ENCODE measurements around the gene TCP10L.
"Not testable (repeated sequence)": the region's sequence is repeated elsewhere in the genome, so short reads cannot be mapped to it uniquely, and the experiment has no call there.

The TCP10L gene, protein sequence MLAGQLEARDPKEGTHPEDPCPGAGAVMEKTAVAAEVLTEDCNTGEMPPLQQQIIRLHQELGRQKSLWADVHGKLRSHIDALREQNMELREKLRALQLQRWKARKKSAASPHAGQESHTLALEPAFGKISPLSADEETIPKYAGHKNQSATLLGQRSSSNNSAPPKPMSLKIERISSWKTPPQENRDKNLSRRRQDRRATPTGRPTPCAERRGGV

DNA sequence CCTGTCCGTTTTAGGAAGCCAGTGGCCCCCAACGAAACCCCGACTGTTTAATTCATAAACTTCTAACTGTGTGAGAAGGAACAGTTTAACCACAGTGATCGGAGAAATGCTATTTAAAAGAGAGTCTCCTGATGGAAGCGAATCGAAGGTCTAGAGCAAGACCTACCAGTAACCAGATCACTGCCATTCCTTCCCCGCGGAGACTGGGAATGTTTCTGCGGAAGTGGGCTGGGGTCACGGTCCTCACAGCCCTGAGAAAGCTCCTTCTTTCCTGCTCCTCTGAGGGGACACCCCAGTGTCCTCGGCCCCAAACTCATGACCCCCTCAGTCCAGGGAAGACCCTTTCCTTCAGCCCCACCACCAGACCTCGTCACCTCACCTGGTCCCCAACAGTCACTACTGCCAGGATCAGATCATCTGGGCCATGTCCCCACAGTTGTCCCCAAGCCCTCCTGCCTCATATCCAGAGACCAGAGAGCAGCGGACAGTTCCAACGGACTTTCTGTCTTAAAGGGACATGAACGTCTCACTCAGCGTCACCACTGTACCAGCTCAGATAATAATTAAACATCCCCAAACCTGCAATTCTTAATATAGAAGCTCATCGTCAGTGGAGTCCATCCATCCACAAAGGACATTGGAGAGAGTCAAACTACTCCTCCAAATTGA lies at the start of gene TCP10L:
TCP10L (minus strand) TSS at position 482 of the 669 bp plus-strand sequence. CDS start 1,219 bp downstream, outside the sequence.
- DNase-seq (ENCODE audit: low read depth in 2 of 2): no peak

DNA sequence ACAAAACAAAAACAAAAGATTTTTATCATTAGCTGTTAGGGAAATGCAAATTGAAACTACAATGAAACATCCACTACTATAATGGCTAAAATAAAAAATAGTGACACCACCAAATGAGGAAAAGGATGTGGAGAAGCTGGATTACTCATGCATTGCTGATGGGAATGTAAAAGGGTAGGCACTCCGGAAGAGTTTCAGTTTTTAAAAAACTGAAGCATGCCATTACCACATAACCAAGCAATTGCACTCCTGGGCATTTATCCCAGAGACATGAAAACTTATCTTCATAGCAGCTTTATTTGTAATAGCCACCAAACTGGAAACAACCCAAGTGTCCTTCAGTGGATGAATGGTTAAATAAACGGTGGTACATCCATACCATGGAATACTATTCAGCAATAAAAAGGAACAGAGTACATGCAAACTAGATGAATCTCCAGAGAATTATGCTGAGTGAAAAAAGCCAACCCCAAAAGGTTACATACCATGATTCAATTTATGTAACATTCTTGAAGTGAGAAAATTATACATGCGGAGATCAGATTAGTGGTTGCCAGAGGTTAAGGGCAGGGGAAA lies 41.4 kb upstream of the TCP10L start:
- no peak for DNase-seq (ENCODE audit: low read depth in 2 of 2)

DNA sequence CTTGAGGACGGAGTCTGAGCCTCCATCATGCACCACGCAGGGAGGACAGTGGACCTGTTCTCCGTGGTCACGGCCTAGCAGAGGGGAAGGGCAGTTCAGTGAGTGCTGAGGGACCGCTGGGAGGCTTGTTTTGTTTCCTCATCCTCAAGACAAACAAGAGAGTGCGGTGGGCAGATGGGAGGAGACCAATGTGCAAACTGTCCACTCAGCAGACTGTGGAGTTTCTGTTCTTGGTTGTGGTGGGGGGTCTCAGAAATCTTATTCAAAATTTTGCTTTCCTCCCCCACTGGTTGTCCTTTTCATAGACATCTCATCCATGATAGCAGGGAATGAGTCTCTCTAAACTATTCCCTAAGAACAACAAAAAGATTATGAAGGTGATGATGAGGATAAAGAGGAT lies 32.9 kb upstream of the TCP10L start:
- not testable (repeated sequence) for DNase-seq (ENCODE audit: low read depth in 2 of 2)

DNA sequence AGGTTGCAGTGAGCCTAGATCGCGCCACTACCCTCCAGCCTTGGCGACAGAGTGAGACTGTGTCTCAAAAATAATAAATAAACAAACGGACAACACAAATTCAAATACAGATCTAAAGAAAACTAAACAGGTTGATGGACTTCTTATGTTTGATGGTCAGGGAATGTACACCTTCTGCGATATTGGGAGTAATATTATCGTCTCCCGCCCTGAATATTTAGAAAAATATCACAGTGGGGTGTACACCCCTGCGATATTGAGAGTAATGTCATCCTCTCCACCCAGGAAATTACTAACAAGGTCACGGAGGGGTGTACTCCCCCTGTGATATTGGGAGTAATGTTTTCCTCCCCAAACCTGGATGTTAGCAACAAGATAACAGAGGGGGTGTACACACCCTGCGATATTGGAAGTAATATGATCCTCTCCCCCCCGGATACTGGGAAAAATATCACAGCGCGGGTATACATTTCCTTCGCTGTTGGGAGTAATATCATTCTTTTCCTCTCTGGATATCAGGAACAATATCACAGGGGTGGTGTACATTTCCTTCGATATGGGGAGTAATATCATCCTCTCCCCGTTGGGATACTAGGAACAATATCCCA lies 28.2 kb upstream of the TCP10L start:
- DNase-seq (ENCODE audit: low read depth in 2 of 2): no peak

DNA sequence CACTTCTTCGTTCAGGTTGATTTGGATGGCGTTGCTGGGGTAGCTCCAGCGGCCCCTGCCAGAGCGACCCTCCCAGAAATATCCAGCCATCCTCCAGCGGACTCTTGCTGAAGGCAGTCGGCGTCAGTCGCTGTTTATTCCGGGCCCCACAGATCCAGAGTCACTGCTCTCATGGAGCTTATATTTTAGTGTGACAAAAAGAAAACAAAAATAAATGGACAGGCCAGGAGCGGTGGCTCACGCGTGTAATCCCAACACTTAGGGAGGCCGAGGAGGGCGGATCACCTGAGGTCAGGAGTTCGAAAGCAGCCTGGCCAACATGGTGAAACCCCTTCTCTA lies 27.6 kb upstream of the TCP10L start:
- DNase-seq (ENCODE audit: low read depth in 2 of 2): no peak

DNA sequence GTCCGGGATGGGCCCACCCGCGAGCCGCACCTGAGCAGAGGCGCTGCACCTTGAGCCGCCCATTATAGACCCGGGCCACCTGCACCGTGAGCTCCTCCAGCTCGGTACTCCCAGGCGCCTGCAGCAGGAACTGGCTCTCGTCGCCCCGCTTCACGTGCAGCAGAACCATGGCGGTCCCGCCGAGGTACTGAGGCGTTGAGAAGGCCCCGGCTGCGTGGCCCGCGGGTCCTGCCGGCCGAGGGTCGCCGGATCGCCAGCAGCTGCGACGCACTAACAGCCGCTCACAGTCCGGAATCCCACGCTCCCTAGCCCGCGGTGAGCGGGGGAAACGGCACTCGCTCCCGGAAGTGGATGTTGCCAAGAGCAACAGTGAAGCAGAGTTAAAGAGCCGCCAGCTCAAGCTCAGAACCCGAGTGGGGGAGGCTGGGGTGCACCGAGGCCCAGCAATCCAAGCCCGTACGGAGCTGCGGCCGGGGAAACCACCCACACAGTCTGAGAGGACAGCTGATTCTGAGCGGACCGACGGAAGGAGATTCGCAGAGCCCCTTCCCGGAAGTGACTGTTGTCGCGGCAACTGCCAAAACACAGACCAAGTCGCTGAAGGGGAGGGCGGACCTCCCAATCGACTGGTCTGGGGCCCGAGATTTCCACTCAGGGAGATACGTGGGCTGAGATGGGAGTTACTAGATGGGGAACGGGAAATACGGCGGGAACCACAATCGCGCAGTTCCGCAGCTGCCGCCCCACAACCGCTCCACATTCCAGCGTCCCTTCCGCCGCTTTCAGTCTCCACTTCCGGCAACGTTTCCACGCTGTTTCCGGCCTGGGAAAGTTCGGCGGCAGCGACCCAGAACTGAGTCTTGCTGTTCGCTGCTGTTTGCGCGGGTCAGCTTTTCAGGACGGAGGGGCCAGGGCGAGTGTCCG lies 27.0 kb upstream of the TCP10L start, which contains the start of gene CFAP298:
CFAP298 (minus strand) TSS at position 303 of the 924 bp plus-strand sequence; CDS start at position 169, 134 bp downstream.
- DNase-seq (ENCODE audit: low read depth in 2 of 2): peak; percentile 69 to 70

DNA sequence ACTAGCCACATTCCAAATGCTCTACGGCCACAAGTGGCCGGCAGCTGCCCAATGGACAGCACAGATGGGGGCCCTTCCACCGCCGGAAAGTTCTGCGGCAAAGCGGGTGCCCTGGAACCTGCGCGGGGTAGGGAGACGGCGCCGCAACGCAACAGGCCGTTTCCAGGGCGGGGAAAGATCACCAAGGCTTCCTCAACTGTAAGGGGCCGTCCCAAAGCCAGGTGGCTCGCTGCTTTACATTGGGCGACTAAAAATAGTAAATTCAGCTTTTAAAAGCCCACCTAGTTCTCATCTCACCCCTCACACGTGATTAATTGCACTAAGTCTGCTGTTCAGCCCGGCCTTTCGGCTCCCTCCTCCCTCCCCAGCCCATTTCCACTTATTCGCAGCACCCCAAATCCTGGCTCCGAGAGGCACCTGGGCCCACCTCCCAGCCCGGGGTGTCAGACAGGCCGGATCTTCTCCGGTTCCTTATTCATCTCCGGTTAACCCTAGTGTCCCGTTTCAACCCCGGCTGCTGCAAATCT lies 26.2 kb upstream of the TCP10L start:
- peak; percentile 3 to 18 for DNase-seq (ENCODE audit: low read depth in 2 of 2)

DNA sequence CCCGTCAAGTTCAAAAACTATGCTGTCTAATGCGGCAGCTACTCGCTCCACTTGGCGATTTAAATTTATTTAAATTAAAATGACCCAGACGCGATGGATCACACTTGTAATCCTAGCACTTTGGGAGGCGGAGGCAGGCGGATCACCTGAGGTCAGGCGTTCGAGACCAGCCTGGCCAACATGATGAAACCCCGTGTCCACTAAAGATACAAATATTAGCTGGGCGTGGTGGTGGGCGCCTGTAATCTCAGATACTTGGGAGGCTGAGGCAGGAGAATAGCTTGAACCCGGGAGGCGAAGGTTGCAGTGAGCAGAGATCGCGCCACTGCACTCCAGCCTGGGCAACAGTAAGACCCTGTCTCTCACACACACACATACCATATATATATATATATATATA lies 25.6 kb upstream of the TCP10L start:
- not testable (repeated sequence) for DNase-seq (ENCODE audit: low read depth in 2 of 2)

DNA sequence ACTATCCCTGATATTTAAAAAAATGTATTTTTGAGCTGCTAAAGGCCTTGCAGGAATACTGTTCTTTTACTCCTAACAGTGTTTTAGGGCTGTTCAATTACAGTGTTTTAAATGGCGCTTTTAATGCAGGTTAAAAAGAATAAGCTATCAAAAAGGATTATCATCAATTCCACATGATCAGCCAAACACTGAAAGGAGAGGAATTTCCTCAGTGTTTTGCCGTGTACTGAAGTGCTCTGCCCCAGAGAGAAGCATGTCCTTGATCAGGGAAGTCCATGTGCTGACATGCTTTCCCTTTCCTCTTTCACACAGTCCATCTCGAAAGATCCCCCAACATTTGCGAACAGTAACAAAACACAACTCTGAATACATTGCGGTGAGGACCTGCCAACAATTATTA lies 23.5 kb upstream of the TCP10L start:
- no peak for DNase-seq (ENCODE audit: low read depth in 2 of 2)

DNA sequence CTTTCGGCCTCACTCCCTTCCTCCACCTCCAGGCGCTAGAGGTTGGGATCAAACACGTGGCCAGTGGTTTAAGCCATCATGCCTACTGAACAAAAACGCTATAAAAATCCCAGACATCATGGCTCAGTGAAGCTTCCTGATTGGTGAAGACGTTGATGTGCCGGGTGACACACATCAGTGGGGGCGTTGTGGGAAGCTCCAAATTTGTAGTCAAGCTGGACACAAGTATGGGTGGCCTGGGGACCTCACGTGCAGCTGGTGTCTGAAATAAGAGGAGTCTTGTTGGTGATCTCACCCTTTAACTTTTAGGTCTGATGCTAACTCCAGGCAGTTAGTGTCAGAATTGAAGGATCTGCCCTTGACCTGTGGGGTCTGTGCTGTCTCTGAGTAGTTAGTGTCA lies 20.1 kb upstream of the TCP10L start:
- DNase-seq (ENCODE audit: low read depth in 2 of 2): no peak

DNA sequence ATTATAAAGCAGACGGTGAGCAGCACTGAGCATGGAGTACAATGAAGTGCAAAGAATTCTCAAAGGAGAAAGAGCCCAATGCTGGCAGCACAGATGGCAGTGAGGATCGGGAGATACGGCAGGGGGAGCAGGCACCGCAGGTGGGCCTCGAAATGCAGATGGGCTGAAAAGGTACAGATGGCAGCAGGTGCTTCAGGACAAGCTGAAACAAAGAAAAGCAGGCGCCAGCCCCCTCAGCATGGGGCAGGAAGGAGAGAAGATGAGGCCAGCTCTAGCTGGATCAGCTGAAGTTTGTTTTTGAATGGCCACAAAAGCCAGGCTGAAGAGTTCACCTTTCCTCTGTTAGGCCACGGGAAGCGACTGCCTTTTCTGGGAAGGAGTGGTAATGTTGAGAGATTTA lies 19.1 kb upstream of the TCP10L start:
- no peak for DNase-seq (ENCODE audit: low read depth in 2 of 2)

DNA sequence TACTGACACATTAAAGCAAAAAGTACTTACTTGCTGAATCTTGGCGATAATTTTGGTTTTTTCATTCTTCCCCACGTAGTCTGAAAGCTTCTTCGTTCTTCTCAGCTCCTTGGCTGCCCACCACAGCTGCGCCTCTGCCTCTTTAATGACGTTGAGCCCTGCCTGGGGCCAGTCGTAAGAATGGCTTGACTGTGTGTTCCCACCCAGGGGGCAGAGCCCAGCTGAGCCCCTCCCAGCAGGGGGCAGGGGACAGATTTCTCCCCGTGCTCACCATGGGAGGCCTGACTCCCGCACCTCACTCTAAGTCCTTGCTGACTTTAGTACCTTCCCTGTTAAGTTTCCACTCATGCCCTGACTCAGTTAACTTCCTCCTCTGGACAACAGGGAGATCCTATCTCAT lies 17.8 kb upstream of the TCP10L start:
- DNase-seq (ENCODE audit: low read depth in 2 of 2): no peak

DNA sequence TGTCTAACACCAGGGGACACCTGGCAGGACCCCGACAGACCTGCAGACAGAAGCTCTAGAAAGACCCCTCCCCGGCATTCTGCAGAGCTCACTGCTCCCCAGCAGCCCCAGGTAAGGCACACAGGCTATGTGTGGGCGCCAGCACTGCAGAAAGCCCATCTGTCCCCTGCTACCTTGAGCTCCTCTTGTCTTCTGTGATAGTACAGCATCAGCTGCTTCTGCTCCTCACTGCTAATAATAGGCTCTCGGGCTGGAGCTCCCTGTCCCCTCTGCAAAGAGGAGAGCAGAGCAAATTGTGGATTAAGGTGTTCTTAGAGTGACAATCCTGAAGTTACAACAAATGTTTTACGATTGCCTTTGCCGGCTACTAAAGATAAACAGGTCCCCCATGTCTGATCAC lies 16.8 kb upstream of the TCP10L start:
- DNase-seq (ENCODE audit: low read depth in 2 of 2): no peak

DNA sequence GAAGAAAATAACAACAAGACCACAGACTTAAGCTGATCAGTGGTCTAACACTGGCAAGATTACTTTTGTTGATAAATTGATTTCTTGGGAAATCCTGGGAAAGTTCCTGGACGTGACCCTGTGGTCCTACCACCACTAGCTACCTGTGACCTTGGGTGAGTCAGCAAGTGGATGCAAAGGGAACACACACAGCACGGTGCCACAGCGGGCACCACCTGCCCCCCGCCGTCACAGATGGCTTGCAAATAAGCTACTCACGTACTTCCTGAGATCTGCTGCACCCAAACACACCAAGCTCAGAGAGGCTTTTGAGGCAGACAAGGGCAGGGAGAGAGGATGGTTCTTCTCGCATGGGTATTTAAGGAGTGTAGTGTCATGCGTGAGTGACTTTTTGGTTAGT lies 14.2 kb upstream of the TCP10L start:
- DNase-seq (ENCODE audit: low read depth in 2 of 2): no peak

DNA sequence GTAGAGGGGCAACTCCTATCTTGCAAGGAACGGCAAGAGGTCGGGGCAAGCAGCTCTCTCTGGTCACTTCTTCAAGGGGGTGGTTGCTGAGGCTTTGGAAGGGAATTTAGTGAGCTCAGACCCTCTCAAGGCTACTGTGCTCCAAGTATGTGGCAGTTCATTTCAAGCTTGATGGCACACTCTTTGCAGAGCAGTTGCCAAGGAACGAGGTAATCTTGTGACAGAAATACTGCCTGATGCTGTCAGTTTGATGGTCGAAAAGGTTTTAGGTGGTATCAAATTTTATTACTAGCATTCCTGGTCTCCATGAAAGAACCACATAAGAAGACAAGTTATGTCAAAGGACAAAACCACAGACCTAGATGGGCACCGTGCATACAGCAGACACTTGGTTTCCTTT lies 13.8 kb upstream of the TCP10L start:
- no peak for DNase-seq (ENCODE audit: low read depth in 2 of 2)

DNA sequence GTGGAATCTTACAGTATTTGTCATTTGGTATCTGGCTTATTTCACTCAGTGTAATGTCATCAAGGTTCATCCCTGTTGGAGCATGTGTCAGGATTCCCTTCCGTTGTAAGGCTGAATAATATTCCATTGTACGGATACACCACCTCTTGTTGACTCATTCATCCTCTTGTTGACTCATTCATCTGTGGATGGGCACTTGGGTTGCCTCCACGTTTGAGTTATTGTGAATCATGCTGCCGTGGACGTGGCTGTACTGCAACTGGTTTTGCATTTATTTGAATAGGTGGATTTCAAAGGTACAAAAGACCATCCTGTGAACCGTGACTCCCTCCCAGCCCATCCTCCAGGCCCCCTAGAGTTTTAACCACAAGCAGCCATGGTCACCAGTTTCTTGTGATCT lies 11.9 kb upstream of the TCP10L start:
- no peak for DNase-seq (ENCODE audit: low read depth in 2 of 2)

DNA sequence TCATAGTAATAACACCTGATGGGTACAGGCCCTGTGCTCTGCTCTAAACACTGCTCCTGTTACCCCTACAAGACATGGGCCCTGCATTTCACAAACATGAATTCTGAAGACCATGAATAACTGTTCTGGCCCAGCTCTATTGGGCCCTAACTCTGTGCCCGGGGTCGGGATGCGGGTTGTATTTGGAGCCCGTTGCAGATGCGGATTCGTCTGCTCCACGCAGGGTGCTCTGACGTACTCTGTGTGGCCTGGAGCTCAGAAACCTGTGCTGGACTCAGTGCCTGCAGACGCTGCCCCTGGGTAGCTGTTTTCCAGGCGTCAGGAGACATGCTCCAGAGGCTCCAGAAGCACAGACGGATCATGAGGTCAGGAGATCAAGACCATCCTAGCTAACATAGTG lies 10.1 kb upstream of the TCP10L start:
- DNase-seq (ENCODE audit: low read depth in 2 of 2): no peak

DNA sequence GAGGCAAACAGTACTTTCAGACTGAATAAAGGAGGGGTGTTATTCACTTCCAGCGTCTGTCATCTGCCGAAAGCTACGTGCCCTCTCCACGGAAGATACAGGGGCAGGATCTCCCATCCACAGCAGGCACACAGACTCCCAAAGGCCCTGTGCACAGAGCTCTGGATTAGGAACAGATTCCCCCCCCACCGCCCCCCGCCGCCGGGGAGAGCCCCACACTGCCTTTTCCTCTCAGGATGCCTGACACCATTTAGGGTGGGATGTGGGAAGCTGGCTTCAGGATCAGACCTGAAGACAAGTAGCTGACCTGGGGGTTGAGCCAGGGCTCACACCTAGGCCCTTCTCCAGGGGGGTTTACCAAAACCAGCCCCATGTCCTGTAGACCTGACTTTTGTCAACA lies 8.4 kb upstream of the TCP10L start:
- no peak for DNase-seq (ENCODE audit: low read depth in 2 of 2)

DNA sequence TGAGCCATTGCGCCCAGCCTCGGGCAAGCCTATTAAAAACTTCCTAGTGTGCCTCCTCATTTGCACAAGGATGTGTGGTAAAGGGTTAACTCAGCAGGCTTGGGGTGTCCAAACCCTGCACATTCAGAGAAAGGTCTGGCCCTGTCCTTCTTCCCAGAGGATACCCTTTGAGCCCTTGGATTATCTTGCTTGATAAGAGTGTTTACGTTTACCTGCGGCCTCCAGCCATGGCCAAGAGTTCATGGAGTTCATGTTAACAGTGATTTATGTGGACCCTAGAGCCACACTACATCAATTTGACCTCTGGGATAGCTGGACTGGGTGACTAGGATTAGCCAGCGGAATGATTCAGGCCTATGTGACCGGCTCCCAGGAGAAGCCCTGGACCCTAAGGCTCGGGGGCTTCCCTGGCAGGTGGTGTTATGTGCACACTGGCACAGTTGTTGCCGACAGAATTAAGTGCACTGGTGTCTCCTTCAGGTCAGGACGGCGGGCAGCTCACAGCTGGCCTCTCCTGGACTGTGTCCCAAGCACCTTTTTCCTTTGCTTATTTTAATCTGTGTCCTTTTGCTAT lies 7.7 kb upstream of the TCP10L start:
- DNase-seq (ENCODE audit: low read depth in 2 of 2): no peak

DNA sequence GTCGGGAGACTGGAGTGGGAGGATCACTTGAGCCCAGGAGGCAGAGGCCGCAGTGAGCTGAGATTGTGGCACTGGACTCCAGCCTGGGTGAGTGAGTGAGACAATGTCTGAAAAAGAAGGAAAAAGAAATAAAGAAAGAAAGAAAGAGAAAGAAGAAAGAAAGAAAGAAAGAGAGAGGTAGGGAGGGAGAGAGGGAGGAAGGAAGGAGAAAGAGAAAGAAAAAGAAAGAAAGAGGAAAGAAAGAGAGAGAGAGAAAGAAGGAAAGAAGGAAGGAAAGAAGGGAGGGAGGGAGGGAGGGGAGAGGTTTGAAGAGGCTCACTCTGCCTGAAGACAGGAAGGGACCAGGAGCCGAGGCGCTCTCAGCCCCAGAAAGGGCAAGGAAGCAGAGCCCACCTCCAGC lies 4.8 kb upstream of the TCP10L start:
- no peak for DNase-seq (ENCODE audit: low read depth in 2 of 2)

DNA sequence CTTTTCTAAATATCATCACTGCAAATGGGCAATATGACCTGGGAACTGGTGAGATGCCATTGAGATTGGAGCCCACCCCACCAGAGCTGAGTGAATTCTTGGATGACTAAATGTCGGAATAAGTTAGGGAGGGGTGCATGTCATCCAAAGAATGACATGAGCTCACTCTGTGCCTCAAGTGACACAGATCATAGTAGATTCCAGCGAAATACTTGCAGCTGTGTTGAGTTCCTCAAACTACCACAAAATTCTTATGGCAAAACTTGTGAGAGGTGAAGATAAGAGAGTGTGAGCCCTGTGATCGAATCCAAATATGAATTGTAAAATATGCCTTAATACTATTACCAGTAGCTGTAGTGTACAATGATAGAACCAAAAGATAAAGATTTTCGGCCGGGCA lies 2.3 kb upstream of the TCP10L start:
- no peak for DNase-seq (ENCODE audit: low read depth in 2 of 2)

All from stimulated activated CD4-positive, alpha-beta T cell treated with anti-CD3 and anti-CD28 coated beads, Interleukin-1b, Interleukin-23, amount 100 ng/mL, for 4 hours (primary cell).